ENCODE data around the gene MID1. TPM values are rescaled to one million over a fixed set of nuclear protein-coding genes. Genes with fewer than 3 reads are reported as not detected.

The MID1 gene
- total RNA-seq, 6 experiments from 2014 or later, result 17.9 to 21.8 (median 18.6) TPM

DNA sequence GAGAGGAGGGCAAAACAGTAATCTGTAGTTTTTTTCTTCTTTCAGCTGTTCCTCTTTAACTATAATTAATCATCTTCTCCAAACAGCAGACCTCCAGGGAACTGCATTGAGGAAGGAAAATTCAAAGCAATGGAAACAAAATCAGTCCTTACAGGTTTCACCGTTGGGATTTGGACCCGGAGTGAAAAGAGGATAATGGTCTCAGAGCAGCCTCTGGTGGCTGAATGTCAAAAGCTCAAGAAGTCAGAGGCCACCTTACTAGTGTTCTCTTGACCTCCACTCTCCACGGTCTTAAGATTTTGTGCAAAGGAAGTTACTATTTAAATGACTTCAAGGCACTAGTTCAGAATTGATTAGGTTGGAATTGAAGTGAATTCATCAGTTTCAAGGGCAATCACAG is 16.0 kb upstream of the MID1 start:
- peak overlapping the region; percentile 77 for H3K4me3 Mint-ChIP-seq
- TF ChIP-seq, protein P1, sequence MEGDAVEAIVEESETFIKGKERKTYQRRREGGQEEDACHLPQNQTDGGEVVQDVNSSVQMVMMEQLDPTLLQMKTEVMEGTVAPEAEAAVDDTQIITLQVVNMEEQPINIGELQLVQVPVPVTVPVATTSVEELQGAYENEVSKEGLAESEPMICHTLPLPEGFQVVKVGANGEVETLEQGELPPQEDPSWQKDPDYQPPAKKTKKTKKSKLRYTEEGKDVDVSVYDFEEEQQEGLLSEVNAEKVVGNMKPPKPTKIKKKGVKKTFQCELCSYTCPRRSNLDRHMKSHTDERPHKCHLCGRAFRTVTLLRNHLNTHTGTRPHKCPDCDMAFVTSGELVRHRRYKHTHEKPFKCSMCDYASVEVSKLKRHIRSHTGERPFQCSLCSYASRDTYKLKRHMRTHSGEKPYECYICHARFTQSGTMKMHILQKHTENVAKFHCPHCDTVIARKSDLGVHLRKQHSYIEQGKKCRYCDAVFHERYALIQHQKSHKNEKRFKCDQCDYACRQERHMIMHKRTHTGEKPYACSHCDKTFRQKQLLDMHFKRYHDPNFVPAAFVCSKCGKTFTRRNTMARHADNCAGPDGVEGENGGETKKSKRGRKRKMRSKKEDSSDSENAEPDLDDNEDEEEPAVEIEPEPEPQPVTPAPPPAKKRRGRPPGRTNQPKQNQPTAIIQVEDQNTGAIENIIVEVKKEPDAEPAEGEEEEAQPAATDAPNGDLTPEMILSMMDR (IDR thresholded peaks at IDR 0.05), result peak; percentile 79
- no peaks in the 10 kb centered on the region; the same call in 1 of the 2 replicates for H3K9me3 Mint-ChIP-seq
- peak; percentile 33 for DNase-seq
- peak overlapping the region; percentile 70 for H3K27ac Mint-ChIP-seq
- H3K36me3 Mint-ChIP-seq (ENCODE audit: low read depth), result no peaks in the 10 kb centered on the region
- H3K27me3 Mint-ChIP-seq (ENCODE audit: insufficient read depth), result no peaks in the 10 kb centered on the region; the same call in 1 of the 2 replicates
- H3K4me1 Mint-ChIP-seq (ENCODE audit: low read depth), result peaks cover 45% of the 10 kb centered on the region

DNA sequence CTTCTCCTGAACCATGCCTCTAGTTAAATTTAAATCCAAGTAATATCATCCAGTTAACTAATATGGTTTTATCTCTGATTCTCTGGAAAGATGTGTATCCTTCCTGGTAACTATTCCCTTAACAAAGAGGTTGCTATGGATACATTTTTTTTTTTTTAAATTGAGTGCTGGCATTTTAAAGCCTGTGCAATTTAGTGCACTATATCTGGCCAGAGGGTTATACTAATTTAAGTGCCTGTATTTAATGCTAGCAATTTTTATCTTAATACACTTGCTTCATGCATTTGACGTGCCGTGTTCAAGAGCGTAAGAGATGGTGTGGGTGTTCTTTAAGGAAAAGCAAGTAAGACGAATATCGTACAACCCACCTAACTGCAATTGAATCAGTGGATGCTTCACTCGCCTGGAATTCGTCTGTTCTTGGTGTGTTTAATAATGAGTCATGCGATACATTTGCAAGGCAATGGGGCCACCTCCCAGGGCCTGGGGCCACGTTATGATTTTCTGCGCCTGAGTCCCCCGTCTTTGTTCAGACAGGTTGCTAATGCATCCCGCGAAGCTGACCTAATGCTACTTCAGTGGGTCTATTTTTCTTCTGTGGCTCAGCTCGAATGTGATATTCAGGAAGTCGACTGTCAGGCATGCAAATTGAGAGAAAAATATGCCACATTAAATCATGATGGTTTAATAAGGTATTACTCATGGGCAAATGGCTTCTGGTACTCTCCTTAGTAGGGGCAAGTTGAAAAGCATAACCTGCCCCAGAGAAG is 14.2 kb upstream of the MID1 start:
- peak; percentile 82 for DNase-seq
- TF ChIP-seq, protein P1 (IDR thresholded peaks at IDR 0.05), result no peak
- H3K36me3 Mint-ChIP-seq (ENCODE audit: low read depth), result no peaks in the 10 kb centered on the region
- H3K9me3 Mint-ChIP-seq, result no peaks in the 10 kb centered on the region
- peak overlapping the region; percentile 93 for H3K27ac Mint-ChIP-seq
- peak overlapping the region; percentile 78 for H3K4me3 Mint-ChIP-seq
- H3K4me1 Mint-ChIP-seq (ENCODE audit: low read depth), result peaks cover 59% of the 10 kb centered on the region
- H3K27me3 Mint-ChIP-seq (ENCODE audit: insufficient read depth), result no peaks in the 10 kb centered on the region; the same call in 1 of the 2 replicates

DNA sequence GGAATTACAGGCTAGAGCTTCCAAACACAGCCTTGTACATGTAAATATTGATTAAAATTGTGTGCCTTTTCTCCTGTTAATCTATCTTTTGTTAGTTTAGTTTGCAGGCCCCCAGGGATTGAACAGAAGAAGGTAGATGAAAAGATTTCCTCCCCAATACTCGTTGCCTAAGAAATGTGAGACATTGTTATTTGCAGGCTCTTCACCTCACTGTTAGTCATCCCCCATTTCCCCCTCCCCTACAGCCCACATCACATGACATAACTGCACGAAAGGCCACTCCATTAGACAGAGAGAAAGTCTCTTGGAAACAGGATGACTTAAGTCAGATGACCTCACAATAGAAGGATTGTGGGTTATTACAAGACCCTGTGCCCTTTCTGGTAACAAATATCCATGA is 13.3 kb upstream of the MID1 start:
- H3K27ac Mint-ChIP-seq, result peak overlapping the region; percentile 93
- no peaks in the 10 kb centered on the region for H3K9me3 Mint-ChIP-seq
- H3K36me3 Mint-ChIP-seq (ENCODE audit: low read depth), result no peaks in the 10 kb centered on the region
- TF ChIP-seq, protein P1 (IDR thresholded peaks at IDR 0.05), result no peak
- DNase-seq, result peak; percentile 78
- H3K4me1 Mint-ChIP-seq (ENCODE audit: low read depth), result peaks cover 68% of the 10 kb centered on the region
- H3K27me3 Mint-ChIP-seq (ENCODE audit: insufficient read depth), result no peaks in the 10 kb centered on the region
- H3K4me3 Mint-ChIP-seq, result peak overlapping the region; percentile 78

DNA sequence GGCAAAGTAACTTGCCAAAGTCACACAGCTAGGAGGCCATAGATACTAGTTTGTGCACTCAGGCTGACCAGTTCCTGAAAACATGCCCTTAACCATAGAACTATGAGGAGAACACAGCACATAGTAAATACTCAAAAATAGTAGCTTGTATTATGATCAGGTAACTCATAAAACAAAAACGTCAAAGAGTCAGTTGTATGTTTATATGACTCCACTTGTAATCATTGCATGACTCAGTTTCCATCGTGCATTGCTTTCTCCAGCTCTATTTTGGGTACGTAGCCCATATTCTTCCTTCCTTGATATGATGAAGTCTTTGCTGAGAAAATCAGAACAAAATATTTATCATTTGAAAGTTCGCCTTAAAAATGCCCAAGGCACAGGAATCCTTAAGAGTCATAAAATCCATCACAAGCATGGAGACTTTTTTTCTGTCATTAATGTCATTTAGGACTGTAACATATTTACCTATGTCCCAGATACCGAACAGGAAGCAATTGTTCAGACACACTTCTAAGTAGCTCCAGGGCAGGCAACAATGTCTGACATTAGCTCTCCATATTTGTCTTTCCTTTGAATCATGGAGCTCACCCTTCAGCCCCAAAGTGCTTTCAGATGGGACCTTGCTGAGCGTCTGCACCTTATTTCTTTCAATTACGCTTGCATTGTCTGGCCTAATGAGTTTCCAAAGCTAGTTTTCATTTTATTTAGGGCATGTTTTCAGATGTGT is 11.2 kb upstream of the MID1 start:
- TF ChIP-seq, protein P1 (IDR thresholded peaks at IDR 0.05), result no peak
- peaks cover 69% of the 10 kb centered on the region for H3K4me1 Mint-ChIP-seq (ENCODE audit: low read depth)
- DNase-seq, result no peak

DNA sequence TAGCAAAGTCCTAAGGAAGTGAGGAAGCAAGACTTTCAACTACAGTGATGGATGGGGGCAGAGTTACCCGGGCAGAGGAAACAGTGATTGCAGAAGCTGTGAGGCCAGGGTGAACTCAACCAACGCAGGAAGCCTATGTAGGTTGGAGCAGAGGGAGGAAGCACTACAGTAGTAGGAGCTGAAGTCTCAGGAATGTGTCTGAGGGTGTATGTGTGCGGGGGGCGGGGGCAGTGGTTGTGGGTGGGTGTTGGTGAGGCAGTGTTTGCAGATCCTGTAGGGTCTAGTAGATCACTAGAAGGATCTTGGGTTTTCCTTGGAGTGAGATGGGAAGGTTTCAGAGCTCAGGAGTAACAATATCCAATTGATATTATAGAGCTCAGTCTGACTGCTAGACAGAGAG is 9.9 kb upstream of the MID1 start:
- Mint-ChIP-seq H3K27ac (peak overlapping the region; percentile 72), H3K4me3 (peak overlapping the region; percentile 29; the same call in 1 of the 2 replicates), H3K9me3 (no peaks in the 10 kb centered on the region), H3K27me3 (ENCODE audit: insufficient read depth) (no peaks in the 10 kb centered on the region), H3K4me1 (ENCODE audit: low read depth) (peaks cover 58% of the 10 kb centered on the region), H3K36me3 (ENCODE audit: low read depth) (no peaks in the 10 kb centered on the region)
- no peak for DNase-seq
- TF ChIP-seq, protein P1 (IDR thresholded peaks at IDR 0.05), result no peak

More for the DNA sequence above, 11.2 kb upstream of the MID1 start:
- H3K9me3 Mint-ChIP-seq, result no peaks in the 10 kb centered on the region
- H3K36me3 Mint-ChIP-seq (ENCODE audit: low read depth), result no peaks in the 10 kb centered on the region
- H3K27ac Mint-ChIP-seq, result 0 out of 2 replicates have a peak overlapping the region, but pooled peaks have one; percentile 9
- H3K27me3 Mint-ChIP-seq (ENCODE audit: insufficient read depth), result no peaks in the 10 kb centered on the region
- no peak overlapping the region for H3K4me3 Mint-ChIP-seq
